Sigmoid colon (tissue), 4 donors: ENCODE measurements around the gene HS1BP3.

Experiments
- CTCF ChIP-seq, 4 experiments: fragments of 450-650 bp in 3 of 4; fragments of 200-600 bp in 1 of 4; IDR thresholded peaks; one replicate each; pipeline ENCODE4 v1.5.1; 2016 to 2019; ENCODE audit warnings: antibody characterized with exemption in 4 of 4, mild to moderate bottlenecking in 3 of 4, moderate library complexity in 2 of 4
- EP300 ChIP-seq, 4 donors: sonication (generic); formaldehyde crosslinking; IDR thresholded peaks; one replicate each; pipeline ENCODE4 v1.6.1; 2017; ENCODE audit warnings: antibody characterized with exemption in 4 of 4
- POLR2A ChIP-seq, 2 donors: fragments of 450-650 bp; IDR thresholded peaks; one replicate each; pipeline ENCODE4 v1.6.1; 2016; ENCODE audit warnings: antibody characterized with exemption in 2 of 2, mild to moderate bottlenecking in 2 of 2, moderate library complexity in 2 of 2
- POLR2AphosphoS5 ChIP-seq, 4 donors: sonication (generic); formaldehyde crosslinking; IDR thresholded peaks; one replicate each; pipeline ENCODE4 v1.6.1; 2017; ENCODE audit warnings: antibody characterized with exemption in 4 of 4

DNA sequence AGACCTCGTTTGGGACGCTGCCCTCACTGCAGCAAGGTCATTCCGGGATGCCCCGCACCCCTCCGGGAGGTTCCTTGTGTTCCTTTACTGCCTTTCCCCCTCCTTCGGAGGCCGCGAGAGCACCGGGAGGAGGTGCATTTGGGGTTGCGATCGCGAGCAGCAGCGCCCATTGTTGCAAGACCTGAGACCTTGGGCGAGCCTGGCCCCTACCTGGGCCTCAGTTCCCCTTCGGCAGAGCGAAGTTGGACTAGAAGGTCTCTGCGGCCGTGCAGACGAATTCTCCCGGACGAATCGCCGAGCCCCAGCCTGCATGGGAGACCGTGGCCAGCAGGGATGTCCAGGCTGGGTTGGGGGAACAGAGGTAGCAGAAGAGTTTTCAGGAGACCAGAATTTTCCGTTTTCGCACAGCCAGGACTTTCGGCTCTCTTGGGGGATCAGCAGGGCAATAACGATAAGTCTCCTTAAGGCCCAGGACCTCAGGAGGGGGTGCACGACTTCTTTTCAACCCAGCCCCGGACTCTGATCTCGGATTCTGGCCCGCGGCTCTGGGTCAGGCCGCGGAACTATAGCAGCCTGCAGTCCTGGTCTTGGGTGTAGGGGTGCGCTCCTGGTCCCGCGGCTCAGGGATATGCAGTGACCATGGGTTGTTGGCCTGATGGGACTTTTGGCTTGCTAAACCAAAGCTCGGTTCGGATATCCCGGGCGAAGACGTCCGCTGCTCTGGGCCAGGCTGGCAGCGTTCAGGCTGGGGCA, 18.8 kb upstream of the HS1BP3 start:
- TF ChIP-seq CTCF (IDR thresholded peaks at IDR 0.05), result no peak
- TF ChIP-seq POLR2A (IDR thresholded peaks at IDR 0.05), result no peak
- TF ChIP-seq POLR2AphosphoS5 (IDR thresholded peaks at IDR 0.05), result no peak
- no peak for TF ChIP-seq EP300 (IDR thresholded peaks at IDR 0.05)
